ENCODE data around the gene ARCN1. TPM values are rescaled to one million over a fixed set of nuclear protein-coding genes. Genes with fewer than 3 reads are reported as not detected.

ARCN1 gene
- total and polyA plus RNA-seq, 2 donors (not counting 3 experiments of a cell fraction or from before 2014, with no cell fraction given) = 172 to 180 TPM

DNA sequence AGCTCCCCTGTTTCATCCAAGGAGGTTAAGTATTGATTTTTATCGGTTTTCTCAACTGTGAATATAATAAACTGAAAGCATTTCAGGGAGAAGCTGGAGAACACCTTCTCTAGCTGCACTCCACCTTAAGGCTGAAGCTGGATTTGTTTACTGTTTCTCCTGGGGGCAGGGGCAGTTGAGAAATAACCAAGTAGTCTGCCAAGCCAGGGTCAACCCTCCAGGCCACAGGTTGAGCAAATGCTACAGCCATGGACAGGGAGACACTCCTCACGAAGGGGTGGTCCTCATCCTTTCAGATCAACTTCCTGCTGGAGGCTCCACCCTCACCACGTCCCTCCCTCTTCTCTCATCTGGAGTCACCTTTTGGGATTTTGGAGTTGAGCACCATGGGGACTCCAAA is 45.1 kb upstream of the ARCN1 start, which contains the start of gene TTC36:
Gene TTC36 (plus strand): TSS at position 366 of the 400 bp plus-strand sequence. CDS start 21 bp downstream, at position 387.
- peaks cover 10% of the 10 kb centered on the region for H3K4me1 ChIP-seq (ENCODE audit: control insufficient read depth, extremely low read depth, insufficient read depth, low read length)
- H3K27ac ChIP-seq (ENCODE audit: insufficient read depth, low read depth, low read length) = no peak within 1 kb of the TSS
- H3K4me2 ChIP-seq (ENCODE audit: insufficient read depth, low read length) = no peak within 1 kb of the TSS
- no peak for TF ChIP-seq GATA2 (IDR thresholded peaks at IDR 0.05; ENCODE audit: insufficient read depth, insufficient read length, low read depth, low read length)
- TF ChIP-seq MYC (IDR thresholded peaks at IDR 0.05; ENCODE audit: low read depth, low read length) = no peak
- no peak for TF ChIP-seq MAX (IDR thresholded peaks at IDR 0.05; ENCODE audit: insufficient read depth, insufficient read length)
- TF ChIP-seq POLR2AphosphoS5 (IDR thresholded peaks at IDR 0.05; ENCODE audit: insufficient read depth, low read depth, low read length) = no peak
- no peak for TF ChIP-seq POLR2A (IDR thresholded peaks at IDR 0.05; ENCODE audit: low read depth, low read length)
- TF ChIP-seq EZH2 (IDR thresholded peaks at IDR 0.05; ENCODE audit: borderline replicate concordance, low read depth, low read length, severe bottlenecking) = no peak
- TF ChIP-seq JUN (IDR thresholded peaks at IDR 0.05; ENCODE audit: borderline replicate concordance, insufficient read depth, insufficient read length, low read depth) = no peak
- no peak for TF ChIP-seq FOS (IDR thresholded peaks at IDR 0.05; ENCODE audit: borderline replicate concordance, insufficient read depth, low read length)
- TF ChIP-seq, protein P1, sequence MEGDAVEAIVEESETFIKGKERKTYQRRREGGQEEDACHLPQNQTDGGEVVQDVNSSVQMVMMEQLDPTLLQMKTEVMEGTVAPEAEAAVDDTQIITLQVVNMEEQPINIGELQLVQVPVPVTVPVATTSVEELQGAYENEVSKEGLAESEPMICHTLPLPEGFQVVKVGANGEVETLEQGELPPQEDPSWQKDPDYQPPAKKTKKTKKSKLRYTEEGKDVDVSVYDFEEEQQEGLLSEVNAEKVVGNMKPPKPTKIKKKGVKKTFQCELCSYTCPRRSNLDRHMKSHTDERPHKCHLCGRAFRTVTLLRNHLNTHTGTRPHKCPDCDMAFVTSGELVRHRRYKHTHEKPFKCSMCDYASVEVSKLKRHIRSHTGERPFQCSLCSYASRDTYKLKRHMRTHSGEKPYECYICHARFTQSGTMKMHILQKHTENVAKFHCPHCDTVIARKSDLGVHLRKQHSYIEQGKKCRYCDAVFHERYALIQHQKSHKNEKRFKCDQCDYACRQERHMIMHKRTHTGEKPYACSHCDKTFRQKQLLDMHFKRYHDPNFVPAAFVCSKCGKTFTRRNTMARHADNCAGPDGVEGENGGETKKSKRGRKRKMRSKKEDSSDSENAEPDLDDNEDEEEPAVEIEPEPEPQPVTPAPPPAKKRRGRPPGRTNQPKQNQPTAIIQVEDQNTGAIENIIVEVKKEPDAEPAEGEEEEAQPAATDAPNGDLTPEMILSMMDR (IDR thresholded peaks at IDR 0.05; ENCODE audit: extremely low read depth in 1 of 2, insufficient read depth in 1 of 2, low read depth in 1 of 2, low read length in 2 of 2) = no peak
- intact Hi-C loops (cut with micrococcal nuclease) = no loop called here
- no TSS peak for BruUV-seq (replicated peaks)
- POLR2A ChIA-PET = no interaction called here
- H3K9me3 ChIP-seq (replicated peaks; ENCODE audit: control insufficient read depth, insufficient read depth, low read length) = no peaks in the 10 kb centered on the region
- FAIRE-seq = no peak
- dilution Hi-C loops (cut with MboI; ENCODE audit: extremely low pct_ligation_motif_present, low sequenced_read_pairs) = no loop called here
- H2AFZ ChIP-seq (ENCODE audit: low read depth, low read length) = no peak within 1 kb of the TSS
- CTCF ChIA-PET = interaction anchor here (1.1 kb wide), 1 partner anchor 39 kb away, joined by 3 read pairs; no protein-coding TSS in a partner anchor
- H3K27me3 ChIP-seq (ENCODE audit: control insufficient read depth in 2 of 2, insufficient read depth in 2 of 2, low read length in 2 of 2) = no peaks in the 10 kb centered on the region
- H3K9ac ChIP-seq (replicated peaks; ENCODE audit: extremely low read depth, insufficient read depth, low read length) = no peak within 1 kb of the TSS
- no peaks in the 10 kb centered on the region for H4K20me1 ChIP-seq (replicated peaks; ENCODE audit: control insufficient read depth, extremely low read depth, insufficient read depth, low read length)
- no peak for DNase-seq (ENCODE audit: low read depth, low spot score)
- no peak within 1 kb of the TSS for H3K4me3 ChIP-seq (replicated peaks in 1 of 3; ENCODE audit: insufficient read depth in 1 of 3, low read depth in 1 of 3, low read length in 3 of 3)
- no peaks in the 10 kb centered on the region for H3K9me1 ChIP-seq (replicated peaks; ENCODE audit: control insufficient read depth, extremely low read depth, insufficient read depth, low read length)
- H3K79me2 ChIP-seq (ENCODE audit: control insufficient read depth, insufficient read depth, low read length) = no peaks in the 10 kb centered on the region
- peaks cover 7 to 20% of the 10 kb centered on the region in 2 experiments for H3K36me3 ChIP-seq (ENCODE audit: control insufficient read depth in 2 of 2, extremely low read depth in 1 of 2, insufficient read depth in 2 of 2, low read length in 2 of 2)

All from endothelial cell of umbilical vein (primary cell).